Stomach (tissue), 4 donors: ENCODE results near the gene BICRA.

Experiments used
- CTCF ChIP-seq, 7 experiments: fragments of 450-650 bp in 4 of 7; fragments of 200-600 bp in 3 of 7; sonication (generic) in 3 of 7; IDR thresholded peaks; one replicate each; pipeline ENCODE4 v1.5.1; 2016 to 2019; ENCODE audit warnings: antibody characterized with exemption in 7 of 7, control low read depth in 2 of 7, mild to moderate bottlenecking in 1 of 7
- POLR2A ChIP-seq, 4 donors: fragments of 450-650 bp; IDR thresholded peaks; one replicate each; pipeline ENCODE4 v1.6.1; 2016; ENCODE audit warnings: antibody characterized with exemption in 4 of 4, control low read depth in 2 of 4, mild to moderate bottlenecking in 1 of 4, moderate library complexity in 1 of 4
- POLR2AphosphoS5 ChIP-seq, 3 donors: sonication (generic); formaldehyde crosslinking; IDR thresholded peaks; one replicate each; pipeline ENCODE4 v1.6.1; 2016; ENCODE audit warnings: antibody characterized with exemption in 3 of 3

GRCh38 chr19:47652285-47652684 lies 43.4 kb downstream of the BICRA start:
- TF ChIP-seq CTCF (IDR thresholded peaks at IDR 0.05): no peak
- TF ChIP-seq POLR2AphosphoS5 (IDR thresholded peaks at IDR 0.05): no peak
- TF ChIP-seq POLR2A (IDR thresholded peaks at IDR 0.05): no peak
